ENCODE data around the gene ZDHHC11B. TPM values are rescaled to one million over a fixed set of nuclear protein-coding genes. Genes with fewer than 3 reads are reported as not detected.
"Not testable (repeated sequence)": the region's sequence is repeated elsewhere in the genome, so short reads cannot be mapped to it uniquely, and the experiment has no call there.

ZDHHC11B gene
- total and polyA plus RNA-seq, 2 of the 13 experiments (the other 11 are each of a cell fraction or from before 2014, with no cell fraction given): 0.11 to 0.12 TPM

DNA sequence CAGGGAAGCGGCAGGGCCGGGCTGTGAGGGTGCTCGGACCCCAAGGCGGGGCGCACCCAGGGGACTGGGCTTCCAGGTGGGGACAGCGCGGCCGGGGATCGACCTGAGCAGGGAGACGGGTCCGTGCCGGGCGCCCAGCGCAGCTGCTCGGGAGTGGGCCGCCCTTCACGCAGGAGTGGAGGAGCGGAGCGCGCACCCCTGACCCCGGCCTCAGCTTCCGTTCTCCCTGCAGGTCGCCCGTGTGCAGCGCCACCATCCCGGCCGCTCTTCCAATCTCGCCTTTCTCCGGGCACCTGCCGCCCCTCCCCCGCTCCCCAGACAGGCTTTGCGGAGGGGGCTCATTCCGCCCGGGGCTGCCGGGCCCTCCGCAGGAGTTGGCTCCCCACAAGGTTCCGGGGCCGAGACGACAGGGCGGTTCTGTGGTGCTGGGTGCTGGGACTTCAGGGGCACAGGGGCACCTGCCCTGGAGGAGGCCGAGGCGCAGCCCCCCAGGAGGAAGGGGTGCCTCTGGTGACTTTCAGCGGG is 714 bp upstream of the ZDHHC11B start (continued):
- TF ChIP-seq, protein P1, sequence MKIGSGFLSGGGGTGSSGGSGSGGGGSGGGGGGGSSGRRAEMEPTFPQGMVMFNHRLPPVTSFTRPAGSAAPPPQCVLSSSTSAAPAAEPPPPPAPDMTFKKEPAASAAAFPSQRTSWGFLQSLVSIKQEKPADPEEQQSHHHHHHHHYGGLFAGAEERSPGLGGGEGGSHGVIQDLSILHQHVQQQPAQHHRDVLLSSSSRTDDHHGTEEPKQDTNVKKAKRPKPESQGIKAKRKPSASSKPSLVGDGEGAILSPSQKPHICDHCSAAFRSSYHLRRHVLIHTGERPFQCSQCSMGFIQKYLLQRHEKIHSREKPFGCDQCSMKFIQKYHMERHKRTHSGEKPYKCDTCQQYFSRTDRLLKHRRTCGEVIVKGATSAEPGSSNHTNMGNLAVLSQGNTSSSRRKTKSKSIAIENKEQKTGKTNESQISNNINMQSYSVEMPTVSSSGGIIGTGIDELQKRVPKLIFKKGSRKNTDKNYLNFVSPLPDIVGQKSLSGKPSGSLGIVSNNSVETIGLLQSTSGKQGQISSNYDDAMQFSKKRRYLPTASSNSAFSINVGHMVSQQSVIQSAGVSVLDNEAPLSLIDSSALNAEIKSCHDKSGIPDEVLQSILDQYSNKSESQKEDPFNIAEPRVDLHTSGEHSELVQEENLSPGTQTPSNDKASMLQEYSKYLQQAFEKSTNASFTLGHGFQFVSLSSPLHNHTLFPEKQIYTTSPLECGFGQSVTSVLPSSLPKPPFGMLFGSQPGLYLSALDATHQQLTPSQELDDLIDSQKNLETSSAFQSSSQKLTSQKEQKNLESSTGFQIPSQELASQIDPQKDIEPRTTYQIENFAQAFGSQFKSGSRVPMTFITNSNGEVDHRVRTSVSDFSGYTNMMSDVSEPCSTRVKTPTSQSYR (CRISPR knock-in tag; IDR thresholded peaks at IDR 0.05; ENCODE audit: borderline replicate concordance): peak; percentile 61; the same call in 1 of the 2 replicates
- TF ChIP-seq, protein P2, sequence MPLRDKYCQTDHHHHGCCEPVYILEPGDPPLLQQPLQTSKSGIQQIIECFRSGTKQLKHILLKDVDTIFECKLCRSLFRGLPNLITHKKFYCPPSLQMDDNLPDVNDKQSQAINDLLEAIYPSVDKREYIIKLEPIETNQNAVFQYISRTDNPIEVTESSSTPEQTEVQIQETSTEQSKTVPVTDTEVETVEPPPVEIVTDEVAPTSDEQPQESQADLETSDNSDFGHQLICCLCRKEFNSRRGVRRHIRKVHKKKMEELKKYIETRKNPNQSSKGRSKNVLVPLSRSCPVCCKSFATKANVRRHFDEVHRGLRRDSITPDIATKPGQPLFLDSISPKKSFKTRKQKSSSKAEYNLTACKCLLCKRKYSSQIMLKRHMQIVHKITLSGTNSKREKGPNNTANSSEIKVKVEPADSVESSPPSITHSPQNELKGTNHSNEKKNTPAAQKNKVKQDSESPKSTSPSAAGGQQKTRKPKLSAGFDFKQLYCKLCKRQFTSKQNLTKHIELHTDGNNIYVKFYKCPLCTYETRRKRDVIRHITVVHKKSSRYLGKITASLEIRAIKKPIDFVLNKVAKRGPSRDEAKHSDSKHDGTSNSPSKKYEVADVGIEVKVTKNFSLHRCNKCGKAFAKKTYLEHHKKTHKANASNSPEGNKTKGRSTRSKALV (CRISPR knock-in tag; IDR thresholded peaks at IDR 0.05): 0 out of 2 replicates have a peak, but pooled peaks have one; percentile 27
- 0 out of 2 replicates have a peak, but pooled peaks have one; percentile 7 for TF ChIP-seq RBFOX2 (IDR thresholded peaks at IDR 0.05; ENCODE audit: low read depth, low read length)
- TF ChIP-seq ZFY (CRISPR knock-in tag; IDR thresholded peaks at IDR 0.05): peak; percentile 2; the same call in 1 of the 2 replicates

DNA sequence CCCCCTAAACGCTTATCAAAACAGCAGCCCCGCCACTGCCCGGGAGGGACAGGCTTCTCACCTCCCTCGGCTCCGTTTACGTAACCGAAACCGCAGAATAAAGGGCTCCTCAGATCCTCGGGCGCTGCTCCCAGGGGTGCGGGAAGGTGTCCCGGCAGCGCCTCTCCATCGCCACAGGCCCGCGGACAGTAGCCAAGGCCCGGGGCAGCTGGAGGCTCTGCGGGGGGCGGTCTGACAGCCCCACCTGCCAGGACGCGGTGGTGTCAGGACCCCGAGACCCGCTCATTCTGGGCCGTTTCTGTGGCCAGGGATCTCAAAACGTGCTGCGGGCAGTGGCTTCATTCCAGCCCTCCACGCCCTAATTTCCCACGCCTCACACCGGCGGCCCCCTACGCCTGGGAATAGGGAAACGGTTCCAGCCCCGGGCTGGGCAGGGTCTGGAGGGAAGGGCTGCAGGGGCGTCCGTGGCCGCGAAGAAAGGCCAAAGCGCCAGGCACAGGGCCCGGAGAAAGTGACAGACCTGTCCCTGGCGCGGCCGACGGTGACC is 575 bp downstream of the ZDHHC11B start:
- H3K9me3 ChIP-seq (ENCODE audit: low read length); H3K36me3 ChIP-seq (replicated peaks in 1 of 2; ENCODE audit: control insufficient read depth in 1 of 2, insufficient read depth in 2 of 2, low read length in 2 of 2); H3K79me2 ChIP-seq (ENCODE audit: insufficient read depth, low read length); DNase-seq (ENCODE audit: low spot score); H2AFZ ChIP-seq (ENCODE audit: low read length); POLR2A ChIA-PET; FAIRE-seq; BruUV-seq (replicated peaks); H3K27ac ChIP-seq (ENCODE audit: extremely low read length, insufficient read depth, low read length); CTCF ChIA-PET (ENCODE audit: low intra/inter-chr PET ratio, low total read pairs); H3K9ac ChIP-seq (ENCODE audit: insufficient read depth, low read depth, low read length); H3K4me1 ChIP-seq (ENCODE audit: insufficient read depth, low read length); intact Hi-C loops (cut with micrococcal nuclease; ENCODE audit: unreplicated experiment); in situ Hi-C loops (cut with HindIII; ENCODE audit: extremely low pct_ligation_motif_present, low pct_unique_long_range_greater_than_20kb); H4K20me1 ChIP-seq (ENCODE audit: insufficient read depth, low read length): not testable (repeated sequence)
- peak; percentile 84 for TF ChIP-seq HNRNPLL (IDR thresholded peaks at IDR 0.05; ENCODE audit: low read depth, low read length, poor library complexity, severe bottlenecking)
- TF ChIP-seq ZNF350 (CRISPR knock-in tag; IDR thresholded peaks at IDR 0.05; ENCODE audit: borderline replicate concordance, low read depth): peak; percentile 17; the same call in 1 of the 2 replicates
- peak; percentile 44 for TF ChIP-seq PTBP1 (IDR thresholded peaks at IDR 0.05; ENCODE audit: low read depth, low read length, poor library complexity, severe bottlenecking)
- 0 out of 2 replicates have a peak, but pooled peaks have one; percentile 37 for TF ChIP-seq EZH2 (conservative IDR thresholded peaks at IDR 0.05; ENCODE audit: low read depth, low read length)
- 0 out of 2 replicates have a peak, but pooled peaks have one; percentile 2 for TF ChIP-seq HOXA3 (CRISPR knock-in tag; IDR thresholded peaks at IDR 0.05)
- TF ChIP-seq RBM39 (IDR thresholded peaks at IDR 0.05; ENCODE audit: low read depth, low read length, poor library complexity, severe bottlenecking): peak; percentile 14
- TF ChIP-seq GABPB1 (CRISPR knock-in tag; IDR thresholded peaks at IDR 0.05): peak; percentile 38; the same call in 1 of the 2 replicates
- TF ChIP-seq ZFY (CRISPR knock-in tag; IDR thresholded peaks at IDR 0.05): 0 out of 2 replicates have a peak, but pooled peaks have one; percentile 9
- peak overlapping the region; percentile 54 to 77 (median 66); a peak in 5 of 6 replicates for H3K4me3 ChIP-seq (replicated peaks in 1 of 3; ENCODE audit: insufficient read depth in 1 of 3, low read depth in 2 of 3, low read length in 3 of 3)
- 2% methylated on average over 33 of the region's 43 CpGs for WGBS (ENCODE audit: low lambda C conversion rate)
- peaks cover 8 to 16% of the 10 kb centered on the region in 2 experiments; a peak in 4 of 5 replicates for H3K27me3 ChIP-seq (ENCODE audit: control insufficient read depth in 1 of 2, insufficient read depth in 2 of 2, low read length in 2 of 2)
- peak overlapping the region; percentile 83 for H3K4me2 ChIP-seq (ENCODE audit: low read depth, low read length)
- ATAC-seq: peak; percentile 6
